IgD-negative memory B cell (primary cell): ENCODE data around the gene PVR. TPM values are rescaled to one million over a fixed set of nuclear protein-coding genes. Genes with fewer than 3 reads are reported as not detected.
"Not testable (repeated sequence)": the region's sequence is repeated elsewhere in the genome, so short reads cannot be mapped to it uniquely, and the experiment has no call there.

Experiments used
- H3K27ac Mint-ChIP-seq, 3 donors: one replicate each; pipeline ENCODE4 v1.8.0; 2020 to 2022; ENCODE audit warnings: mild to moderate bottlenecking in 3 of 3, mixed read lengths in 3 of 3, moderate library complexity in 1 of 3
- H3K27me3 Mint-ChIP-seq: one replicate; pipeline ENCODE4 v1.8.0; 2021; ENCODE audit warnings: mixed read lengths
- H3K36me3 Mint-ChIP-seq: one replicate; pipeline ENCODE4 v1.8.0; 2020; ENCODE audit warnings: mild to moderate bottlenecking, mixed read lengths
- H3K4me1 Mint-ChIP-seq, 3 donors: one replicate each; pipeline ENCODE4 v1.8.0; 2020 to 2022; ENCODE audit warnings: mixed read lengths in 3 of 3, mild to moderate bottlenecking in 1 of 3
- H3K4me3 Mint-ChIP-seq, 4 donors: one replicate each; pipeline ENCODE4 v1.8.0; 2020 to 2022; ENCODE audit warnings: mild to moderate bottlenecking in 4 of 4, mixed read lengths in 4 of 4, moderate library complexity in 3 of 4
- H3K9me3 Mint-ChIP-seq, 3 donors: one replicate each; pipeline ENCODE4 v1.8.0; 2020 to 2021; ENCODE audit warnings: mixed read lengths in 3 of 3, mild to moderate bottlenecking in 1 of 3
- polyA plus RNA-seq: library from polyadenylated mRNA; unstranded; fragments of 300-500 nt; fragmentation: Illumina TruSeq; gene quantifications from one replicate; pipeline ENCODE4 v1.2.3, GENCODE V29; 2021

Gene PVR
- polyA plus RNA-seq, 1 donor from 2014 or later = not detected

DNA sequence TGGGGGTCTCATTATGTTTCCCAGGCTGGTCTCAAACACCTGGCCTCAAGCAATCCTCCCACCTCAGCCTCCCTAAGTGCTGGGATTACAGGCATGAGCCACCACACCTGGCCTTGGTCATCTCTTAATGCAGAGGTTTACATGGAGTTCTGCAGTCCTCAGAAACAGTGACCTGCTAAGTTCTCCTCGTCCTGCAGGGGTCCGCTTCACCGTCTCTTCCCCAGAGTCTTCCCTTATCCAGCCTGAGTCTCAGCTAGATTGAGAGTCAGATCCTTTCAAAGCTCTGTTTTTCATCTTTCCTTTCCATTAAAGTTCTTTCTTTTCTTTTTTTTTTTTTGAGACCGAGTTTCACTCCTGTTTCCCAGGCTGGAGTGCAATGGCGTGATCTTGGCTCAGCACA, 33.2 kb upstream of the PVR start:
- H3K27me3 Mint-ChIP-seq, H3K4me3 Mint-ChIP-seq, H3K4me1 Mint-ChIP-seq, H3K36me3 Mint-ChIP-seq, H3K27ac Mint-ChIP-seq: not testable (repeated sequence)
- H3K9me3 Mint-ChIP-seq = peaks cover 0 to 14% (median 0%) of the 10 kb centered on the region in 3 donors

DNA sequence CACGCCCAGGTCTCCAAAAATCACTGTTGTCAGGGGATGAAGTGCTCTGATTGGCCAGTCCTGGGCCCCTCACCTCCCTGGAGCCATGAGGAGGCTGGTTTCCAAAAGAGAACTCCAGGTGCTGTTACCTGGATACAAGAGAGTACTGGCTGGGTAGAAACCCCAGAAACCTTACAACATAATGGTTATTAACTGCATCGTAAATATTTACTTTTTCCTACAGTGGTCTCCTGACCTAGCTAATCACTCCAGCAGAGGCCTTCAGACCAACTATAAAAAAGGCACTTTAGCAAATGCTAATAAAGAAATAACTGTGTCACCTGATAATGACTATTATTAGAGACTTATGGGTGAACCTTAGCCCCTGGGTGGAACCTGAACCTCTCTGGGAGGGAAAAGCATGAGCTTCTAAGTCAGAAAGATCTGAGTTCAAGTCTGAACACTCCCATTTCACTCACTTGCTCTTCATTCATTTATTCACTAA, 31.9 kb upstream of the PVR start:
- H3K27me3 Mint-ChIP-seq = peaks cover 7% of the 10 kb centered on the region
- peak overlapping the region in 1 of 4 donors; percentile 9 for H3K4me3 Mint-ChIP-seq
- H3K9me3 Mint-ChIP-seq = peaks cover 0 to 14% (median 0%) of the 10 kb centered on the region in 3 donors
- no peaks in the 10 kb centered on the region for H3K36me3 Mint-ChIP-seq
- no peak overlapping the region for H3K27ac Mint-ChIP-seq
- peaks cover 3 to 7% (median 6%) of the 10 kb centered on the region in 3 donors for H3K4me1 Mint-ChIP-seq

DNA sequence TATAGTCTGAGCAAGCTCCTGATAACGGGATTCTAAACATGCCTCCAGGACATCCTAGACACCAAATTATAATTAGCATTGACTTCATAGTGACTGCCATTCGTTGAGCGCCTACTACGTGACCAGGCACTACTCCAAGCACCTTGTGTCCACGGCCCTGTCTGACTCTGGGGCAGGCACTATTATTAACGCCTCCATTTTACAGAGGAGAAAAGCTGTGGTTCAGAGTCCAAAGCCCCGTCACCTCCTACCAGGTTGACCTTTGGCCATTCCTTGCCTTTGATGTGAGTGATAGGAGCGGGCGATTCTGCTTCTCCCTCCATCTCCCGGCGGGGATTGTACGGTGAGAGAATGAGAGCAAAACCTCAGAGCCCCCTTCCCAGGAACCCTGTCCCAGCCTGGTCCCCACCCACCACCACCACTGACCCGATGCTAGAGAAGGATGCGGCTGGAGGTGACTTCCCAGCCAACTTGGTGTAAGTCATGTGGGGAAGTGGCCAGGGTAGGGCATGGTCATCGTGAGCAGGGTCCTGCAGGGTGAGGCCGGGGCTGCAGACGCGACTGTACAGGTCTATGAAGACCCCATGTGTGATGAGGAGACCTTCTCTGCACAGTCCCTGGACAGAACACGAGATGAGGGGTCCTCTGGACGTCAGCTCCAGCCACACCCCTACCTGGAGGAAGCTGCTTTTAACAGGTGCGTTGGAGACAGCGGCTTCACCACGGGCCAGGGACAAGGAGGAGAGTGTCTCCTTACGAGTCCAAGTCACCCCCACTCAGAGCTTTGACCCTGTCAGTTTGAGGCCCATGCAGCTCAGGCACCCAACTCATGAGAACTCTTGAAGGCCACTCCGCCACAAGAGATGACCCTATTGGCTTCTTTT, 30.2 kb upstream of the PVR start, which contains the start of gene IGSF23:
Gene IGSF23, plus strand, starts transcription at position 269 of the 884 bp plus-strand sequence. Its CDS starts 83 bp downstream, at position 352.
- H3K4me1 Mint-ChIP-seq = peaks cover 0 to 3% (median 0%) of the 10 kb centered on the region in 3 donors
- no peak within 1 kb of the TSS for H3K4me3 Mint-ChIP-seq
- H3K9me3 Mint-ChIP-seq = peaks cover 0 to 9% (median 0%) of the 10 kb centered on the region in 3 donors
- peaks cover 7% of the 10 kb centered on the region for H3K27me3 Mint-ChIP-seq
- H3K36me3 Mint-ChIP-seq = no peaks in the 10 kb centered on the region
- H3K27ac Mint-ChIP-seq = no peak within 1 kb of the TSS

DNA sequence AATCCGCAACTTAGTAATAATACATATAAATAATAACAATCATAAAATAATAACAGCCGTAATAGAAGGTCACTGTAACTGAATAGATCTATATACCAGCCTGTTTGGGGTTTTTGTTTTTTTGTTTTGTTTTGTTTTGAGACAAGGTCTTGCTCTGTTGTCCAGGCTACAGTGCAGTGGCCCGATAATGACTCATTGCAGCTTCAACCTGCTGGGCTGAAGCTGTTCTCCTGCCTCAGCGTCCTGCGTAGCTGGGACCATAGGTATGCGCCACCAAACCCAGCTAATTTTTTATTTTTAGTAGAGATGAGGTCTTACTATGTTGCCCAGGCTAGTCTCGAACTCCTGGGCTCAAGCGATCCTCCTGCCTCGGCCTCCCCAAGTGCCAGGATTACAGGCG, 29.4 kb upstream of the PVR start:
- Mint-ChIP-seq H3K36me3 (no peaks in the 10 kb centered on the region), H3K4me1 (peaks cover 0 to under 1% (median 0%) of the 10 kb centered on the region in 3 donors), H3K9me3 (peaks cover 0 to 5% (median 0%) of the 10 kb centered on the region in 3 donors)

DNA sequence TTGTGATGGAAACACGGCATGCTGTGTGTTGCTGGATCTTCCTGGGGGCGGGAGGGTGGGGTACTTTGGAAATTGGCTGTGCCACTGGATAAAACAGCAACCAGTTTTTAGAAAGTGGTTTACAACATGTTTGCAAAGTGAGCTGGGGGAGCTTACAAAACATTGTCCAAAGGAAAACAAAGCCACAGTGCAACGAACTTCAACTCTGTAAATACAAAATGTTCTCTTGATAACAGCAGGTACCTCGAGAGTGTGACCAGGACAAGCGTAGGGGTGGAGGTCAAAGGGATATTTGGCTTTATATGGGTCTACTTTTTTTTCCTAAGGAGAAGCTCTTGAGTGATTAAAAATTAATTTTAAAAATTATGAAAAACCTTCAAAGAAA, 27.9 kb upstream of the PVR start:
- Mint-ChIP-seq H3K27ac (no peak overlapping the region), H3K36me3 (no peaks in the 10 kb centered on the region), H3K9me3 (peaks cover 0 to 2% (median 0%) of the 10 kb centered on the region in 3 donors), H3K27me3 (no peaks in the 10 kb centered on the region), H3K4me3 (no peak overlapping the region), H3K4me1 (no peaks in the 10 kb centered on the region)

More for the DNA sequence above, 29.4 kb upstream of the PVR start:
- H3K4me3 Mint-ChIP-seq = no peak overlapping the region
- H3K27ac Mint-ChIP-seq = no peak overlapping the region
- peaks cover 4% of the 10 kb centered on the region for H3K27me3 Mint-ChIP-seq

DNA sequence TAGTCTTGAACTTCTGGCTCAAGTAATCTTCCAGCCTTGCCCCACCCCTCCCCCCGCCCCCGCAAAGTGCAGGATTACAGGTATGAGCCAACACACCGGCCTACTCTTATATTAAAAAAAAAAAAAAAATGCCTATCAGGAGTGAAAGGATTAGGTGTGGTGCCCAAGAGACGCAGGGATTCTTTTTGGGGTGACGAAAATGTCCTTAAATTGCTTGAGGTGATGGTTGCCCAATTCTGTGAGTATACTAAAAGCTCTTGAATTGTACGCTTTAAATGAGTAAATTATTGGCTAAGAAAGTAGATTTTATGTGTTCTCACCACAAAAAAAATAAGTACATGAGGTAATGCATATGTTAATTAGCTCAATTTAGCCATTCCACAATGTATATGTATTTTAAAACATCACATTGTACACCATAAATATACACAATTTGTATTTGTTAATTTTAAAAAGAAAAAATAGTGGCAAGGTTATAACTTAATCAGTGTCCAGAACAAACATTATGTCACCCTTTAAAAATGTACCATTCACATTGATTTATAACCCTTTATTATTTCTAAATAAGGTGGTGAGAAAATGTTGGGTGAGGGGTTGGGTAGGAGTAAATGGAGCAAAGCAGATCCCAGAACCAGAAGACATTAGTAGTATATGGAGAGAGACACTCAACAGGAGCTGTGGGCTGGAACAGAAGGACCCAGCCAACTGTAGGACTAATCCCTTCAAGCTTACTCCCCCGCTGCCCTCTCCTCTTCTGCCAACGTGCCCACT, 26.4 kb upstream of the PVR start:
- no peak overlapping the region for H3K27ac Mint-ChIP-seq
- H3K27me3 Mint-ChIP-seq = no peaks in the 10 kb centered on the region
- H3K36me3 Mint-ChIP-seq = no peaks in the 10 kb centered on the region
- H3K4me3 Mint-ChIP-seq = no peak overlapping the region
- H3K4me1 Mint-ChIP-seq = no peaks in the 10 kb centered on the region
- H3K9me3 Mint-ChIP-seq = peaks cover 0 to 3% (median 0%) of the 10 kb centered on the region in 3 donors

DNA sequence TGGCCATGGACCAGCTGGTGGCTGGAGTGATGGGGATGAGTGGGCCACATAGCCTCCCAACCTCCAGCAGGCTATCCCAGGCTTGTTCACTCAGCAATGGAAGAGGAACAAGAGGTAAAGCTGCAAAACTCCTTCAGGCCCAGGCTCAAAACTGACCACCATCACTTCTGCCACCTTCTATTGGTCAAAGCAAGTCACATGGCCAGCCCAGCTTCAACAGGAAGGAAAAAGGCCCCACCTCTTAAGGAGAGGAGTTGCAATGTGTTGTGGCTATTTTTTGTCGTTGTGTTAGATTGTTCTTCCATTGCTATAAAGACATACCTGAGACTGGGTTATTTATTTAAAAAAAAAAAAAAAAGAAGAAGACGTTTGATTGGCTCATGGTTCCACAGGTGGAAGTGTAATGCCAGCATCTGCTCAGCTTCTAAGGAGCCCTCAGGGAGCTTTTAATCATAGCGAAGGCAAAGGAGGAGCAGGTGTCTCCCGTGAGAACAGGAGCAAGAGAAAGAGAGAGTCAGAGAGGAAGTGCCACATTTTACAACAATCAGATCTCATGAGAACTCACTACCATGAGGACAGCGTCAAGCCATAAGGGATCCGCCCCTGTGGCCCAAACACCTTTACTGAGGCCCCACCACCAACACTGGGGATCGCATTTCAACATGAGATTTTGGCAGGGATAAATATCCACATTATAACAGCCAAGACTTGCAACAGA, 24.9 kb upstream of the PVR start:
- Mint-ChIP-seq H3K4me3 (no peak overlapping the region), H3K36me3 (no peaks in the 10 kb centered on the region), H3K27me3 (peaks cover 4% of the 10 kb centered on the region), H3K27ac (no peak overlapping the region), H3K9me3 (peaks cover 0 to 2% (median 0%) of the 10 kb centered on the region in 3 donors), H3K4me1 (no peaks in the 10 kb centered on the region)

DNA sequence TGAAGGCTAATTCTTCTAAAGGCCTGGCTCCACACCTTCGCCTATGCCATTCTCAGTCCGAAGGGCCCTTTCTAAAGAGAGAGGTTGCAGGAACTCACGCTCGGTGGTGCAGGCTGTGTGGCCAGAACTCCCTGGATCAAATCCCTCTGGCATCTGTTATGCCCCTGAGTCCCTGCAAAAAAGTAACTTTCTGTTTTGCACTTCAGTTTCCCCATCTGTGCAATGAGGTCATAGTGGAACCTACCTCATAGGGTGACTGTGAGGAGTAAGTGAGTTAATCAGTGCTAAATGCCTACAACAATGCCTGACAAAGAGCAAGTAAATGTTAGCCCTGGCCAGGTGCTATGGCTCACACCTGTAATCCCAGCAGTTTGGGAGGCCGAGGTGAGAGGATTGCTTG, 23.0 kb upstream of the PVR start:
- H3K27me3 Mint-ChIP-seq = peaks cover 4% of the 10 kb centered on the region
- no peaks in the 10 kb centered on the region for H3K36me3 Mint-ChIP-seq
- no peaks in the 10 kb centered on the region for H3K4me1 Mint-ChIP-seq

DNA sequence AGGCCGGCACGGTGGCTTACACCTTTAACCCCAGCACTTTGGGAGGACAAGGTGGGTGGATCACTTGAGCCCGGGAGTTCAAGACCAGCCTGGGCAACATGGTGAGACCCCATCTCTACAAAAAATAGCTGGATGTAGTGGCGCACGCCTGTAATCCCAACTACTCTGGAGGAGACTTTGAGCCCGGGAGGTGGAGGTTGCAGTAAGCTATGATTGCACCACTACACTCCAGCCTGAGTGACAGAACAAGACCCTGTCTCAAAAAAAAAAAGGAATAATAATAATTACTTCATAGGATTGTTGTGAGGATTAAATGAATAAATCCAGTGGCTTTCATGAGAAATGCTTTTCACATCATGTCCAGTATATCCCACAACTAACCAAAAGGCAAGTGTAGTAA, 22.3 kb upstream of the PVR start:
- Mint-ChIP-seq H3K27ac (no peak overlapping the region), H3K36me3 (no peaks in the 10 kb centered on the region), H3K4me3 (no peak overlapping the region), H3K9me3 (peaks cover 0 to 2% (median 0%) of the 10 kb centered on the region in 3 donors), H3K4me1 (no peaks in the 10 kb centered on the region), H3K27me3 (peaks cover 6% of the 10 kb centered on the region)

More for the DNA sequence above, 23.0 kb upstream of the PVR start:
- no peak overlapping the region for H3K27ac Mint-ChIP-seq
- H3K9me3 Mint-ChIP-seq = peaks cover 0 to 2% (median 0%) of the 10 kb centered on the region in 3 donors
- no peak overlapping the region for H3K4me3 Mint-ChIP-seq

DNA sequence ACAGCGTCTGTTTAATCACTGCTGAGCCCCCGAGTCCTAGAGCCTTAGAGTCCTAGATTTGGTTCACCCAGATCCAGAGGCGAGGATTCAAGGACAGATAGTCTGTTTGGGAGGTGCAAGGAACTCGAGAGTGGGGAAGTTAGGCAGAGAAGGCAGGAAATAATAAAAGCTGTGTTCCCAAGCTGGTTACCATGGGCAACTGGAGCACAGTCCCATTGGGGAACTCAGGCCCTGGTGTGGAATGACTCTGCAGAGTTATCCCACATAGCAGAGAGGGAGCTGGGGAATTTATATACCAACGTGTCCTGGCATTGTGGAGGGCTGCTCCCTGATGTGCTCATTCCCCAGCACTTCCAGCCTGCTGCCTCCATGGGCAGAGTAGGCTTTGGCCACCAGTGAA, 20.6 kb upstream of the PVR start:
- no peak overlapping the region for H3K27ac Mint-ChIP-seq
- no peaks in the 10 kb centered on the region for H3K36me3 Mint-ChIP-seq
- no peaks in the 10 kb centered on the region for H3K4me1 Mint-ChIP-seq
- no peak overlapping the region for H3K4me3 Mint-ChIP-seq
- peaks cover 0 to 5% (median 0%) of the 10 kb centered on the region in 3 donors for H3K9me3 Mint-ChIP-seq
- H3K27me3 Mint-ChIP-seq = peaks cover 12% of the 10 kb centered on the region

DNA sequence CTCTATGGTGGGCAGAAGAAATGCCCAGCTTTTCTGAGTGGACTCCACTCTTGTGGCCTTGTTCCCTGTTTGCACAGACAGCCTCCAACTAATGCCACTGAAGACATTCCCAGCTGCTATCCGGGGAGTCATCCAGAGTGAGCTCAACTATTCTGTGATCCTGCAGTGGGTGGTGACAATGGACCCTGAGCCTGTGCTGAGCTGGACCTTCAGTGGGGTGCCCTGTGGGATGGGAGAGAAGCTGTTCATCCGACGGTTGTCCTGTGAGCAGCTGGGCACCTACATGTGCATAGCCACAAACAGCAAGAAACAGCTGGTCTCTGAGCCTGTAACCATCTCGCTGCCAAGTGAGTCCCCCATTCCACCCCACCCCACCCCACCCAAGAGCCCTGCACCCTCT, 20.1 kb upstream of the PVR start:
- H3K27me3 Mint-ChIP-seq = peaks cover 14% of the 10 kb centered on the region
- H3K27ac Mint-ChIP-seq = no peak overlapping the region
- peaks cover under 1 to 5% (median 2%) of the 10 kb centered on the region in 3 donors for H3K9me3 Mint-ChIP-seq
- no peaks in the 10 kb centered on the region for H3K36me3 Mint-ChIP-seq
- H3K4me3 Mint-ChIP-seq = no peak overlapping the region
- H3K4me1 Mint-ChIP-seq = no peaks in the 10 kb centered on the region

DNA sequence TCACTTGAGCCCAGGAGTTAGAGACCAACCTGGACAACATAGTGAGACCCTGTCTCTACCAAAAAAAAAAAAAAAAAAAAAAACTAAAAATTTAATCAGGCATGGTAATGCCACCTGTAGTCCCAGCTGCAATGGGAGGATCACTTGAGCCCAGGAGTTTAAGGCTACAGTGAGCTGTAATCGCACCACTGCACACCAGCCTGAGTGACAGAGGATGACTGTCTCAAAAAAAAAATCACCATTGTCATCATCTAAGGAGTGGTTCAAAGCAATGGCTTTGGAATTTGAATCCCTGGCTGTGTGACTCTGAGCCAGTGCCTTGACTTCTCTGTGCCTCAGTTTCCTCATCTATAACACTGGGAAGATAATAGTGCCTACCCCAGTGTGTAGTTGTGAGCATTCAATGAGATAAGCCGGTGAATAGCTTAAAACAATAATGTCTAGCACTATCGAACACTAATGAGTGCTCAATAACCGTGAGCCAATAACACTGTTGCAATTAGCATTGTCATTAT, 18.8 kb upstream of the PVR start:
- Mint-ChIP-seq H3K27me3 (peaks cover 16% of the 10 kb centered on the region), H3K9me3 (peaks cover 1 to 6% (median 4%) of the 10 kb centered on the region in 3 donors), H3K4me3 (no peak overlapping the region), H3K27ac (no peak overlapping the region), H3K36me3 (no peaks in the 10 kb centered on the region), H3K4me1 (no peaks in the 10 kb centered on the region)

DNA sequence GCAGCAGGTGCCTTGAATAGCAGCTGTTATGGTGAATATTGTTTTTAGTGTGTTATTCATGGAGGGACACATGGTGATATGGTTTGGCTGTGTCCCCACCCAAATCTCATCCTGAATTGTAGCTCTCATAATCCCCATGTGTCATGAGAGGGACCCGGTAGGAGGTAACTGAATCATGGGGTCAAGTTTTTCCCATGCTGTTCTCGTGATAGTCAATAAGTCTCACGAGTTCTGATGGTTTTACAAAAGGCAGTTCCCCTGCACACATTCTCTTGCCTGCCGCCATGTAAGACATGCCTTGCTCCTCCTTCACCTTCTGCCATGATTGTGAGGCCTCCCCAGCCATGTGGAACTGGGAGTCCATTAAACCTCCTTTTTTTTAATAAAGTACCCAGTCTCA, 18.1 kb upstream of the PVR start:
- H3K27me3 Mint-ChIP-seq = peaks cover 18% of the 10 kb centered on the region
- not testable (repeated sequence) for H3K27ac Mint-ChIP-seq, H3K9me3 Mint-ChIP-seq, H3K36me3 Mint-ChIP-seq, H3K4me1 Mint-ChIP-seq, H3K4me3 Mint-ChIP-seq

DNA sequence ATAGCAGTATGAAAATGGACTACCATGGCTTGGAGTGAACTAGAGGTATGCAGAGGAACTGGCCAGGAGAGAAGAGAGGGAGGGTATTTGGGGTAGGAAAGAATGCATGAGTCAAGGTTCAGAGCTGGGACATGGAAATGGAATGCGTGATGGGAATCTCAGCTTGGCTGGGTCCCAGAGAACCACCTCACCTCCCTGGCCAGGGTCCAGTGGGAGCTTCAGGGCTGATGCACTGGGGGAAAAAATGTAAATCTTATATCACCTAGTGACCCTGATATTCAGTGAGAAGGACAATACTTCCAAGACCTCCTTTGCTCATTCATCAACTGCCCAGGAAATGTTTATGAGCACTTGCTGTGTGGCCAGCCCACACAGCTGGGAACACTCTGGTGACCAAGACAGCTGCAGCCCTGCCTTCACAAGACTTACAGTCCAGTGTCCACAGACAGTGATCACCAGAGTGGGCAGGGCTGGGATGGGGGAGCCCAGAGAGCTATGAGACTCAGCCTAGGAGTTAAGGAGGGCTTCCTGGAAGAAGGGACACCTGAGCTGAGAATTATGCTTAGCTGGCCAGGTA, 17.6 kb upstream of the PVR start:
- H3K27me3 Mint-ChIP-seq = peaks cover 22% of the 10 kb centered on the region
- H3K9me3 Mint-ChIP-seq = peaks cover 1 to 7% (median 4%) of the 10 kb centered on the region in 3 donors
- H3K27ac Mint-ChIP-seq = peak overlapping the region in 1 of 3 donors; percentile 72
- H3K4me3 Mint-ChIP-seq = no peak overlapping the region
- H3K36me3 Mint-ChIP-seq = no peaks in the 10 kb centered on the region
- H3K4me1 Mint-ChIP-seq = no peaks in the 10 kb centered on the region
